ACHN (cell line): ENCODE results near the gene KNTC1.
"Not testable (repeated sequence)": the region's sequence is repeated elsewhere in the genome, so short reads cannot be mapped to it uniquely, and the experiment has no call there.

Source experiments
- DNase-seq: peaks from one replicate; pipeline ENCODE4 v3.0.0-alpha.2; 2015
- in situ Hi-C: cut with HindIII; loops from 2 replicates; pipeline ENCODE4 v1.10.0; 2017; ENCODE audit warnings: low sequenced_read_pairs, low pct_ligation_motif_present, low pct_unique_long_range_greater_than_20kb

Gene KNTC1

DNA sequence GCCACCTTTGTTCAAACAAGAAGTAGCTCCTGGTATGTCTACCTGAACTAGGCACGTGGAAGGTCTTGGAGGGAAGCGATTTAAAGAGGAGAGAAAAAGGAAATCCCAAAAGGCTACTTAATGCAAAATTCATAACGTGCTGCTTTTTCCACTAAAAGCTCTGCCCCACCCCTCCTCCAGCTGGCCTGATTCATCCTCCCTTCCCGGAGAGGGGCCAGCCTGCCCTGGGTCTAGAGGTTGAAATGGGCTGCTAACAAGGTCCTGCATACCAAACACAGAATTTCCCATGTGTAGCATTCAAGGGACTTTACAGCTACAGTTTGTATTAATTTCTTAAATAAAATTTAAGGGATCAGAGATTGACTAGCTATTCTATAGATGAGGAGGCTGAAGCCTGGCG, 83.2 kb downstream of the KNTC1 start:
- in situ Hi-C loops = no loop called here
- no peak for DNase-seq

DNA sequence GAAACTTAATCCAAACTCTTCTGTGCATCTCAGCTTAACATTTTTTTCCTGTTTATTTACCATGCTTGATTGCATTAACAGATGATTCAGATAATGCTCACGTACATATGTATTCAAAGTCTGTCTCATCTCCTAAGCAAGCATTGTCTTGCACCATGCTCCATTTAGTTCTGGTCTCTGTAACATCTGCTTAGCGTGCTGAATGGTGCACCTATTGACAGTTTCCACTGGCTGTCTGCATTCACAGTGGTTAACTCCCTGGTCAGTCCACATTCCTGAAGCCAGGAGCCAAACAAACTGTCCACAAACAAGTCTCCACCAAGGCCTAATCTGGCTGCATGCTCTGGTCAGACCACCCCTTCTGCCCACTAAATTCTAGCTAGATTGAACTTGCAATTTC, 83.9 kb downstream of the KNTC1 start:
- no peak for DNase-seq
- in situ Hi-C loops = no loop called here

DNA sequence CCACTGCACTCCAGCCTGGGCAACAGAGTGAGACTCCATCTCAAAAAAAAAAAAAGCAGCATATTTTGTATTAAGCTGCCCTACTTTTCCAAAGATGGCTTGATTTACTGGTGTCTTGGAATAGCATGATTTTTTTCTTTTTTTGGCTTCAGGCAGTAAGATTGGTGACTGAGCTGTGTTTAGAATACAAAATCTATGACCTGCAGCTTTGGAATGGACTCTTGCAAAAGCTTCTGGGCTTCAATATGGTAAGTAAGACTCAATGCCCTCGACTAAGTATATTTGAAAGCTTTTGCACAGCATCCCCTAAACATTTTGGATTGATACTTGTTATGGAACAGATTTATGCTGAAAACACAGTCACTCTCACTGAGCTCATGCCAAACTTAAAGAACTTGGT, 87.8 kb downstream of the KNTC1 start:
- in situ Hi-C loops = no loop called here
- no peak for DNase-seq

DNA sequence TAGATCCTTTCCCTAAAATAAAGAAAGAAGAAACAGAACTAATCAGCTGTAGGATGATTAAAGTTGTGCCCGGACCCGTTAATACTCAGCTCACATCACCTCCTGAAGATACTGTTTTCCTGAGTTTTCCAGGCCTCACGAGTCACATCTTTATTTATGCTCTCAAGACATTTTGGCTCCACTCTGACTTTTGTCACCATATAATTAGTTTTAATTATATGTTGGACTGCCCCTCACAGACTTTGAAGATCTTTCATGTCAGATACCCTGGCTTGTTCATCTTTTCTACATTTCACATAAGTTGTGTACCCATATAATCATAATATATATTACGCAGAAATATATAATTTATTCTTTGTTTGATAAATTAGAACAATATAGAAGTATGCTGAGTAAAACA, 88.7 kb downstream of the KNTC1 start:
- DNase-seq = no peak
- in situ Hi-C loops = no loop called here

DNA sequence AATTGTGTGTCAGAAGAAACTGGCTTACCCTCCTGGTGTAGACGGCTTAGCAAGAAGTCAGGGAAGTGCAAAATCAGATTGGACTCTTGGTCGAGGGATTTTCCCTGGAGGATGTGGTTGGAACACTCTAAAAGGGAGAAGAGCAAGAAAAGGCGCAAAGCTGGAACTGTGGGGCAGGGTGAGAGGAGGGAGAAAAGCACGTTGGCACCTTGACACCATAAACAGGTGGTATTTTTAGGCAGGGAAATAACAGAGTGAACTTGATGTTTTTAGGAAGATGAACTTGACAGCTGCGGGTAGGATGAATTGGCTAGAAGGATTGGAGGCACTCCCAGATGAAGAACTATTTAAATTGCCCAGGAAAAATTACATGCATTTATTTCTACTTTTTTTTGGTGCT, 108.4 kb downstream of the KNTC1 start:
- no peak for DNase-seq
- in situ Hi-C loops = loop anchor here (25.0 kb wide), 1 partner anchor 127 kb away; the partner anchor contains the start of genes CCDC62 and DENR

DNA sequence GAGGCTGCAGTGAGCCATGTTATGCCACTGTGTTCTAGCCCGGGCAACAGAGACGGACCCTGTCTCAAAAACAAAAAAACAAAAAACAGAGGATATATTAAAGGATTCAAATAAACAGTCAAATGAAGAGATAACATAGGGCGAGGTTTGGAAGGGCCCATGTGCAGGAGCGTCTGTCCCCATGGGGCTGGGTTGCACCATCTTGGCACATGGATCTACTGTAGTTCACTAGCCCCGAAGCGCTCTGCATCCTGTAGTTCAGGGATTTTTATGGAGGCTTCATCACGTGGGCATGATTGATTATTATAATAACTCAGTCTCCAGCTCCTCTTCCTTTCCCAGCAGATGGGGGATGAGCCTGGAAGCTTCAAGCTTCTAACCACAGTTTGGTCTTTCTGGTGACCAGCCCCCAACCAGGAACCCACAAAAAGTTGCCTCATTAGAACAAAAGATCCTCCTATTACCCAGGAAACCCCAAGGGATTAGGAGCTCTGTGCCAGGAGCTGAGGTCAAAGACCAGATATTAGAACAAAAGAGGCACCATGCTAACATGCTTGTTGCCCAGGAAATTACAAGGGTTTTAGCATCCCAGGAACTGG, 116.3 kb downstream of the KNTC1 start:
- in situ Hi-C loops = loop anchor here (25.0 kb wide), 1 partner anchor 119 kb away; the partner anchor contains the start of genes CCDC62 and DENR
- DNase-seq = no peak

DNA sequence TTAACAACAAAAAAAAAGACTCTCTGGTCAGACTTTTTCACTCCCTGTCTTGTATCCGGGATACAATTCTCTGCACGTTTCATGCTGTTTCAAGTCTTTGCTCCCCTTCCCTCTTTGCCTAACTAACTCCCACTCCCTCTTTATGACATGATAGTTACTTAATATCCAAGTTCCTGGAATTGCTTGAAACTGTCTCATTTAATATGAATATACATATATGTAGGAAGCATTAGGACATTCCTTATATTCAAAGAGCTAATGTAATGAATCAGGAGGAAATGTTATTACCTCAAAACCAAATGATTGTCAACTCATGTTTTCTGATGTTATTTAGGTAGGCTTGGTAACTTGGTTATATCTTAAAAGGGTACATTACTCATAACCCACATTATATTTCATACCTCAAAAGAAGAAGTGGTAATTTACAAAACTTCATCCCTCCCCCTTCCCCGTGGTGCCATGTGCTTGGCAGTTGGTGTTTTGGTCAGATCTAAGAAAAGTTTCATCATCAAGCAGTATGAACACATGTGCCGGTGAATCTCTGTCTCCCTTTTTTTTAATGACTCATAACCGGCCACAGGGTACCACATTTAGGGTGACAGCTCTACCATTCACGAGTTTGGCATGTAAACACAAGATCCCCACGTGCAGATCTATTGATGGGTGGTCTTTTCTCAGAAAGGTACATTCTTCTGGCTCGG, 119.6 kb downstream of the KNTC1 start:
- DNase-seq = no peak
- in situ Hi-C loops = loop anchor here (25.0 kb wide), 1 partner anchor 116 kb away; the partner anchor contains the start of genes CCDC62 and DENR

DNA sequence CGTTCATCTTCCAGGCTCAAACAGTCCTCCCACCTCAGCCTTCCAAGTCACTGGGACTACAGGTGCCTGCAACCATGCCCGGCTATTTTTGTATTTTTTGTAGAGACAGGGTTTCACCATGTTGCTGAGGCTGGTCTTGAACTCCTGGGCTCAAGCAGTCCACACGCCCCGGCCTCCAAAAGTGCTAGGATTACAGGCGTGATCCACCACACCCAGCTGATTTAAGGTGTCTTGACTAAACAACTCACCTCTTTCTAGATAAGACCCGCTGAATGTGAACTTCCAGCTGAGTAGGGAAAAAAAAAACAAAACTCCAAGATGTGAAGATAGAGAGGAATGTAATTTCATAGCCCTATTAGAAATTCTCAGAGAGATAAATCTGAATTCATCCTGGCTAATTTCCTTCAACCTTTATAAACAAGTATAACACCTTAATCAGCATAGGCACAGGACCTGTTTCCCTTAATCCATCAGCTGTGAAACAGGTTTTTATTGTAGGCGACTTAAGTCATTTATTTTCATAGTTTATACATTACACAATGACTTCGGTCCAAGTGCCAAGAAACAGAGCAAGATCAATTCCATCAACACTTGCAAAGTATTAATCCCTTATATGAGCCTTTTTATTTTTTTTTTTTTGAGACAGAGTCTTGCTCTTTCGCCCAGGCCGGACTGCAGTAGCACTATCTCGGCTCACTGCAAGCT, 124.6 kb downstream of the KNTC1 start:
- in situ Hi-C loops = no loop called here
- DNase-seq = no peak

DNA sequence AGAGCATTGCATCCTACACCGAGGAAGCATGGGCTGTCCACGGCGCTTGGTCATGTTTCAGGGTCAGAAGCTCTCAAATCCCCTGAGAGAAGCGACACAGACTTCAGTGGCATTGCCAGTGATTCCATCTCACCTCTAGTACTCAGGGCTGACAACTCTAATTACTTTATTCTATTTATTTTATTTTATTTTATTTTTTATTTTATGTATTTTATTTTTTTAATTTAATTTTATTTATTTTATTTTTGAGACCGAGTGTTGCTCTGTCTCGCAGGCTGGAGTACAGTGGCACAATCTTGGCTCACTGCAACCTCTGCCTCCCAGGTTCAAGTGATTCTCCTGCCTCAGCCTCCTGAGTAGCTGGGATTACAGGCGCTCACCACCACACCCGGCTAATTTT, 126.2 kb downstream of the KNTC1 start:
- in situ Hi-C loops, DNase-seq: not testable (repeated sequence)

DNA sequence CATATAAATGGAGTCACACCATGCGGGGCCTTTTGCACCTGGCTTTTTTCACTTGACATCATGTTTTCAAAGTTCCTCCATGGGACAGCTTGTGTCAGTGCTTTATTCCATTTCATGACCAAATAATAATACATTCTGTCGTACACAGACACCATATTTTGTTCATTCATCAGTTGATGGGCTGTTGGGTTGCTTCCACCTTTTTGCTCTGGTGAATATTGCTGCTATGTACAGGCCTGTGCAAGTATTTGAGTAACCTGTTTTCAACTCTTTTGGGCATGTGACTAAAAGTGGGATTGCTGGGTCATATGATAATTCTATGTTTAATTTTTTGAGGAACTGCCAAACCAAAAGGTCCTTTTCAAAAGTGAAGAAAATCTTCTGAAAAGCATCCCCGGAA, 129.2 kb downstream of the KNTC1 start:
- DNase-seq = no peak
- in situ Hi-C loops = no loop called here

DNA sequence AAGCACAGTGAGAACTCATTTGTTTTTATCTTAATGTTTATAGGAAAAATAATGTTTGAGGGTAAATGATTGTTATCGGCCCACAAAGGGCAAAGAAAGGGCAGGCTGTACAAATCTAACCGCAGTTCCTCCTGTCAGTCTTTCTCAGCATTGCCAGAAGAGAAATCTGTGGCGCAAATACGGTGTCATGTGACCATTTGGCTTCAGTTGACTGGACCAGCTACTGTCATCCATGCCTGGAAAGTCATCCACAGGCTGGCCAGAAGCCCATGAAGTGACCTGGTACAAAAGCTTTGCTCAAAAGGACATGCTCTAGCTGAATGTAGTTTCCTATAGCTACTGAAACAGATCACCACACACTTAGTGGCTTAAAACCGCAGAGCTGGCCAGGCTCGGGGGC, 132.5 kb downstream of the KNTC1 start:
- no peak for DNase-seq
- in situ Hi-C loops = no loop called here

DNA sequence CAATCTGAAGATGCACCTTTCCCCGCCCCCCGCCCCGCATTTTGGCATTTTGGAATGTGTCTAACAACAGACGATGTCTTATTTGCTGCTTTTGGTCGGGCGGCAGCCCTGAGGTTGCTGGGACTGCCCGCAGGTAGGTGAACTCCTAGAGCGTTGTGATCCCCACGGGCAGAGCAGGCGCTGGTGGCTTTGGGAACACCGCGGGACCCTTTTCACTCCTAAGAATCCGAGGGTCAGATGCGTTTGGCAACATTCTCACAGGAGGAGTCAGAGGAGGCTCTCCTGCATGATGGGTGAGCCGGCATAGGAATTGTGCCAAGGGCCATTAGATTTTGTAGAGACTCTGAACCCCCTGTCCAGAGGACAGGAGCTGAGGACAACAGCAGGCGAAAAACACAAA, 134.2 kb downstream of the KNTC1 start:
- DNase-seq = no peak
- in situ Hi-C loops = no loop called here

DNA sequence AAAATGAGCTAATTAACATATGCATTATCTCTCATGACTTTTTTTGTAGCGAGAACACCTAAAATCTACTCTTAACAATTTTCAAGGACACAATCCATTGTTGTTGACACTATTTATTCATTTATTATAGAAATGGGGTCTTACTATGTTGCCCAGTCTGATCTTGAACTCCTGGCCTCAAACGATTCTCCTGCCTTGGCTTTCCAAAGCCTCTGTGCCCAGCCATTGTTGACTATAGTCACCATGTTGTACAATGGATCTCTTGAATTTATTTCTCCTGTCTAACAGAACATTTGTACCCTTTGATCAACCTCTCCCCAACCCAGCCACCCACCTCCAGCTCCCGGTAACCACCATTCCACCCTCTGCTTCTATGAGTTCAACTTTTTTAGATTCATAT, 134.9 kb downstream of the KNTC1 start:
- in situ Hi-C loops = no loop called here
- no peak for DNase-seq

DNA sequence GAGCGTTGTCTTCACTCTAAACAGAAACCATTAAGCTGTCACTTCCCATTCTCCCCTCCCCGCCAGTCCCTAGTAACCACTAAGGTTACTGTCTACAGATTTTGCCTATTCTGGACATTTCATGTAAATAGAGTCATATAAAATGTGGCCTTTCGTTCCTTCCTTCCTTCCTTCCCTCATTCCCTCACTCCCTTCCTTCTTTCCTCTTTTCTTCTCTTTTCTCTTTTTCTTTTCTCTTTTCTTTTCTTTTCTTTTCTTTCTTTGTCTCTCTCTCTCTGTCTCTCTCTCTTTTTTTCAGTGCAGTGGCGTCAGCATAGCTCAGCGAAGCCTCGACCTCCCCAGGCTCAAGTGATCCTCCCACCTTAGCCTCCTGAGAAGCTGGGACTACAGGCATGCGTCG, 138.3 kb downstream of the KNTC1 start:
- in situ Hi-C loops = no loop called here
- no peak for DNase-seq

DNA sequence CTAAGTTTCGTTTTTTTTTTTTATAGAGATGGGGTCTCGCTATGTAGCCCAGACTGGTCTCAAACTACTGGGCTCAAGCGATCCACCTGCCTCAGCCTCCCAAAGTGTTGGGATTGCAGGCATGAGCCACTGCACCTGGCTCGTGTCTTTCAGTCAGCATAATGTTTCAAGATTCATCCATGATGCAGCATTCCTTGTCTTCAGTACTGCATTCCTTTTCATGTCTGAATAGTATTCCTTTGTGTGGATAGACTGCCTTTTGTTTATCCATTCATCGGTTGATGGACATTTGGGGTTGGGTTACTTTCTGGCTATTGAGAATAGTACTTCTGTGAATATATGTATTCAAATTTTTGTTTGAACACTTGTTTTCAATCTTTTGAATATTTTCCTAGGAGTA, 138.7 kb downstream of the KNTC1 start:
- DNase-seq = no peak
- in situ Hi-C loops = no loop called here

DNA sequence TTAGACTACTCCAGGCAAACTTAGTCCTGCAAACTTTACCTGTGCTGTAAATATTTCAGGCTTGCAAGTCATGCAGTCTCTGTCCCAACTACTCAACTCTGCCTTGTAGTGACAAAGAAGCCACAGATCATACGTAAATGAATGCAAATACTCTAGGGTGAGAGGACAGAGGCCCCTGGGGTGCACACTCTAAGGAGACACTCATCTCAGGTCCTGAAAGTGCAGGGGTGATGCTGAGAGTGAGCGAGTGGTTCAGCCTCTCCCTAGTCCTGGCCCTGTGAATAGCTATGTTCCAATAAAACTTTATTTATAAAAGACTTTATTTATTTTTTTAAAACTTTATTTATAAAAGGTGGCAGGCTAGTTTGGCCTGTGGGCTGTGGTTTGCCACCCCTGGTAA, 141.2 kb downstream of the KNTC1 start:
- no peak for DNase-seq
- in situ Hi-C loops = no loop called here

DNA sequence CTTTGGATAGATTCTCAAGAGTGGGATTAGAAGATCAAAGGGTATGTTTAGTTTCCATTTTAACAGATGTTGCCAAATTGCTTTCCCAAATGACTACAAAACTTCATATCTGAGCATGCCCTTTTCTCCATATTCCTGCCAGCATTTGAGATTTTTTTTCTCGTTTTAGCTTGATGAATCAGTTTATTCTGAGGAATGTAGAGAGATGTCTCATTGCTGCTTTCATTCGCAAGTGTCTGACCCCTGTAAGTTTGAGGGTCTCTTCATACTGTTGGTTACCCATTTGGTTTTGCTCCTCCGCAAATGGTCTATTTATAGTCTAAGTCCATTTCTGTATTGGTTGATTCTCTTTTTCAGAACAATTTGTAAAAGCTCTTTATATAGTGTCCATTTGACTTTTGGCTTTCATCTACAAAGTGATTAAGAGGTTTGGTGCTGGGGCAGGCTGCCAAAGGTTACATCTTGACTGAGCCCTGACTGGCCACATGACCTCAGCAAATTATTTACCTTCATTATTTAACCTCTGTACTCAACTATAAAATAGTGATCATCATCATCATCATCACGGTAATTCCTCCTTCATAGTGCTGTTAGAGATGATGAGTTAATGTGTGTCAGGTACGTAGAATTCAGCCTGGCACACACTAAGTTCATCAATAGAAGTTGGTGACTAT, 142.5 kb downstream of the KNTC1 start:
- in situ Hi-C loops = no loop called here
- DNase-seq = peak; percentile 65

DNA sequence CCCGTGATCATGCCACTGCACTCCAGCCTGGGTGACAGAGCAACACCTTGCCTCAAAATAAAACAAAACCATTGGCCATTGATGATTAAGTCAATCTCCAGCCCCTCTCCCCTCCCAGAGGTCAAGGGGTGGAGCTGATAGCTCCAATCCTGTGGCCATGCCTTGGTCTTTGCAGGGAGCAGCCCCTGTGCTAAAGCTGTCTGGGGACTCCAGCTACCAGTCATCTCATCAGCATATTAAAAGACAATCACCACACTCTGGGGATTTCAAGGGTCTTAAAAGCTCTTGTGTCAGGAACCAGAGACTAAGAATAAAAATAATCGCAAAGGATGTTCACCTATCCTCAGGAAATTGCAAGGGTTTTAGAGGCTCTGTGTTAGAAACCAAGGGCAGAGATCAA, 145.5 kb downstream of the KNTC1 start:
- no peak for DNase-seq
- in situ Hi-C loops = no loop called here
